Tongue (tissue), 2 donors: ENCODE data around the gene FHIT. TPM values are rescaled to one million over a fixed set of nuclear protein-coding genes. Genes with fewer than 3 reads are reported as not detected.
"Not testable (repeated sequence)": the region's sequence is repeated elsewhere in the genome, so short reads cannot be mapped to it uniquely, and the experiment has no call there.

Experiments used
- DNase-seq: peaks from one replicate; pipeline ENCODE4 v3.0.0-alpha.2; 2015
- total RNA-seq: library from RNA; depleted of rRNA; stranded (reverse); fragments of >200 nt; gene quantifications from one replicate; pipeline ENCODE4 v1.2.3, GENCODE V29; 2014

The FHIT gene
- total RNA-seq, 1 donor from 2014 or later: 7.4 TPM

GRCh38 chr3:60989626-60990441 lies 261.4 kb downstream of the FHIT start:
- DNase-seq: no peak

GRCh38 chr3:60987191-60987590 lies 264.1 kb downstream of the FHIT start:
- not testable (repeated sequence) for DNase-seq

GRCh38 chr3:60986552-60986951 lies 264.7 kb downstream of the FHIT start:
- no peak for DNase-seq

GRCh38 chr3:60983906-60984305 lies 267.3 kb downstream of the FHIT start:
- DNase-seq: no peak

GRCh38 chr3:60980342-60980692 lies 270.9 kb downstream of the FHIT start:
- no peak for DNase-seq

- DNase-seq: peak; percentile 4
These were observed 271.6 kb downstream of the FHIT start for GRCh38 chr3:60979461-60980341.

GRCh38 chr3:60973321-60973720 lies 277.9 kb downstream of the FHIT start:
- no peak for DNase-seq

- DNase-seq: no peak
These were observed 278.7 kb downstream of the FHIT start for GRCh38 chr3:60972599-60972998.

- DNase-seq: no peak
These were observed 280.4 kb downstream of the FHIT start for GRCh38 chr3:60970850-60971249.

- DNase-seq: peak; percentile 18
These were observed 284.1 kb downstream of the FHIT start for GRCh38 chr3:60967141-60967540.

- no peak for DNase-seq
These were observed 293.7 kb downstream of the FHIT start for GRCh38 chr3:60957541-60957940.

- no peak for DNase-seq
These were observed 294.5 kb downstream of the FHIT start for GRCh38 chr3:60956729-60957128.

- no peak for DNase-seq
These were observed 296.2 kb downstream of the FHIT start for GRCh38 chr3:60955034-60955433.

- DNase-seq: peak; percentile 2
These were observed 297.2 kb downstream of the FHIT start for GRCh38 chr3:60954048-60954447.

- DNase-seq: peak; percentile 47
These were observed 297.9 kb downstream of the FHIT start for GRCh38 chr3:60953351-60953750.

GRCh38 chr3:60952055-60952454 lies 299.2 kb downstream of the FHIT start:
- no peak for DNase-seq

GRCh38 chr3:60949146-60949545 lies 302.1 kb downstream of the FHIT start:
- no peak for DNase-seq

GRCh38 chr3:60948488-60948887 lies 302.8 kb downstream of the FHIT start:
- DNase-seq: peak; percentile 20

- no peak for DNase-seq
These were observed 315.5 kb downstream of the FHIT start for GRCh38 chr3:60935709-60936108.

GRCh38 chr3:60933824-60934223 lies 317.4 kb downstream of the FHIT start:
- no peak for DNase-seq

GRCh38 chr3:60932643-60933042 lies 318.6 kb downstream of the FHIT start:
- no peak for DNase-seq

- DNase-seq: no peak
These were observed 319.1 kb downstream of the FHIT start for GRCh38 chr3:60932170-60932569.

- DNase-seq: no peak
These were observed 319.8 kb downstream of the FHIT start for GRCh38 chr3:60931452-60931851.
